Memory B cell (primary cell): ENCODE results near the gene FAM240A.

Source experiments
- ATAC-seq: fragments of 150-1000 bp; cut with Tn5 transposase; 2 replicates; pipeline ENCODE4 v1.10.0; 2021; ENCODE audit warnings: low read depth, mild to moderate bottlenecking, moderate library complexity
- DNase-seq, 2 donors: peaks; one replicate each; pipeline ENCODE4 v3.0.0; 2022; ENCODE audit warnings: low spot score in 2 of 2
- H3K27ac Mint-ChIP-seq: one replicate; pipeline ENCODE4 v1.8.0; 2022; ENCODE audit warnings: mild to moderate bottlenecking, moderate library complexity, mixed read lengths
- H3K27me3 Mint-ChIP-seq: one replicate; pipeline ENCODE4 v1.8.0; 2022; ENCODE audit warnings: mixed read lengths
- H3K36me3 Mint-ChIP-seq: one replicate; pipeline ENCODE4 v1.8.0; 2022; ENCODE audit warnings: mild to moderate bottlenecking, mixed read lengths
- H3K4me1 Mint-ChIP-seq: one replicate; pipeline ENCODE4 v1.8.0; 2022; ENCODE audit warnings: mixed read lengths
- H3K4me3 Mint-ChIP-seq: one replicate; pipeline ENCODE4 v1.8.0; 2022; ENCODE audit warnings: mild to moderate bottlenecking, moderate library complexity, mixed read lengths
- H3K9me3 Mint-ChIP-seq: one replicate; pipeline ENCODE4 v1.8.0; 2022; ENCODE audit warnings: mixed read lengths

FAM240A gene

GRCh38 chr3:46627078-46627477 lies 14.8 kb downstream of the FAM240A start:
- no peak for DNase-seq
- ATAC-seq, result no peak
- H3K36me3 Mint-ChIP-seq, result no peaks in the 10 kb centered on the region
- peaks cover 11% of the 10 kb centered on the region for H3K4me1 Mint-ChIP-seq
- no peaks in the 10 kb centered on the region for H3K9me3 Mint-ChIP-seq
- H3K27me3 Mint-ChIP-seq, result no peaks in the 10 kb centered on the region
- no peak overlapping the region for H3K4me3 Mint-ChIP-seq
- no peak overlapping the region for H3K27ac Mint-ChIP-seq

- Mint-ChIP-seq H3K9me3 (no peaks in the 10 kb centered on the region), H3K27me3 (no peaks in the 10 kb centered on the region), H3K36me3 (no peaks in the 10 kb centered on the region), H3K27ac (peak overlapping the region; percentile 62), H3K4me1 (peaks cover 11% of the 10 kb centered on the region), H3K4me3 (peak overlapping the region; percentile 70)
- ATAC-seq (no peak), DNase-seq (no peak)
Observed at GRCh38 chr3:46628901-46629369, 16.6 kb downstream of the FAM240A start.

GRCh38 chr3:46629551-46630517 lies 17.5 kb downstream of the FAM240A start:
- Mint-ChIP-seq H3K27ac (peak overlapping the region; percentile 62), H3K36me3 (no peaks in the 10 kb centered on the region), H3K9me3 (no peaks in the 10 kb centered on the region), H3K4me1 (peaks cover 11% of the 10 kb centered on the region), H3K27me3 (no peaks in the 10 kb centered on the region), H3K4me3 (peak overlapping the region; percentile 70)
- peak; percentile 99 for ATAC-seq
- peak; percentile 76 for DNase-seq

- Mint-ChIP-seq H3K36me3 (no peaks in the 10 kb centered on the region), H3K4me1 (peaks cover 11% of the 10 kb centered on the region), H3K27ac (no peak overlapping the region), H3K27me3 (peaks cover 4% of the 10 kb centered on the region), H3K4me3 (no peak overlapping the region), H3K9me3 (no peaks in the 10 kb centered on the region)
- no peak for DNase-seq
- ATAC-seq, result no peak
Observed at GRCh38 chr3:46632792-46633191, 20.5 kb downstream of the FAM240A start.

GRCh38 chr3:46634856-46635255 lies 22.5 kb downstream of the FAM240A start:
- no peaks in the 10 kb centered on the region for H3K36me3 Mint-ChIP-seq
- peaks cover 4% of the 10 kb centered on the region for H3K4me1 Mint-ChIP-seq
- no peak overlapping the region for H3K4me3 Mint-ChIP-seq
- H3K9me3 Mint-ChIP-seq, result peaks cover 2% of the 10 kb centered on the region
- no peak for ATAC-seq
- peaks cover 6% of the 10 kb centered on the region for H3K27me3 Mint-ChIP-seq
- no peak for DNase-seq
- H3K27ac Mint-ChIP-seq, result no peak overlapping the region

GRCh38 chr3:46639221-46639620 lies 26.9 kb downstream of the FAM240A start:
- ATAC-seq (no peak), DNase-seq (no peak)
- H3K27me3 Mint-ChIP-seq, result peaks cover 12% of the 10 kb centered on the region
- no peak overlapping the region for H3K4me3 Mint-ChIP-seq
- no peaks in the 10 kb centered on the region for H3K4me1 Mint-ChIP-seq
- H3K9me3 Mint-ChIP-seq, result peaks cover 9% of the 10 kb centered on the region
- no peak overlapping the region for H3K27ac Mint-ChIP-seq
- peaks cover 5% of the 10 kb centered on the region for H3K36me3 Mint-ChIP-seq

GRCh38 chr3:46640927-46641326 lies 28.6 kb downstream of the FAM240A start:
- DNase-seq, result no peak
- Mint-ChIP-seq H3K4me3 (no peak overlapping the region), H3K9me3 (peaks cover 9% of the 10 kb centered on the region), H3K36me3 (peaks cover 5% of the 10 kb centered on the region), H3K27me3 (peaks cover 12% of the 10 kb centered on the region), H3K27ac (no peak overlapping the region), H3K4me1 (no peaks in the 10 kb centered on the region)
- no peak for ATAC-seq

- ATAC-seq, result no peak
- peaks cover 5% of the 10 kb centered on the region for H3K36me3 Mint-ChIP-seq
- H3K27me3 Mint-ChIP-seq, result peaks cover 16% of the 10 kb centered on the region
- H3K27ac Mint-ChIP-seq, result no peak overlapping the region
- H3K4me1 Mint-ChIP-seq, result no peaks in the 10 kb centered on the region
- peaks cover 9% of the 10 kb centered on the region for H3K9me3 Mint-ChIP-seq
- H3K4me3 Mint-ChIP-seq, result no peak overlapping the region
- no peak for DNase-seq
Observed at GRCh38 chr3:46642971-46643370, 30.6 kb downstream of the FAM240A start.

GRCh38 chr3:46643701-46644100 lies 31.4 kb downstream of the FAM240A start:
- DNase-seq, result no peak
- ATAC-seq, result no peak
- Mint-ChIP-seq H3K27me3 (peaks cover 16% of the 10 kb centered on the region), H3K4me3 (no peak overlapping the region), H3K9me3 (peaks cover 9% of the 10 kb centered on the region), H3K4me1 (no peaks in the 10 kb centered on the region), H3K36me3 (peaks cover 5% of the 10 kb centered on the region), H3K27ac (no peak overlapping the region)

- H3K36me3 Mint-ChIP-seq, result peaks cover 2% of the 10 kb centered on the region
- H3K27ac Mint-ChIP-seq, result no peak overlapping the region
- peaks cover 3% of the 10 kb centered on the region for H3K9me3 Mint-ChIP-seq
- ATAC-seq (no peak), DNase-seq (no peak)
- peaks cover 15% of the 10 kb centered on the region for H3K27me3 Mint-ChIP-seq
- no peak overlapping the region for H3K4me3 Mint-ChIP-seq
- no peaks in the 10 kb centered on the region for H3K4me1 Mint-ChIP-seq
Observed at GRCh38 chr3:46646700-46647099, 34.4 kb downstream of the FAM240A start.

GRCh38 chr3:46648096-46648495 lies 35.8 kb downstream of the FAM240A start:
- no peaks in the 10 kb centered on the region for H3K36me3 Mint-ChIP-seq
- DNase-seq (no peak), ATAC-seq (no peak)
- H3K4me1 Mint-ChIP-seq, result no peaks in the 10 kb centered on the region
- H3K9me3 Mint-ChIP-seq, result peaks cover 9% of the 10 kb centered on the region
- no peak overlapping the region for H3K4me3 Mint-ChIP-seq
- H3K27ac Mint-ChIP-seq, result no peak overlapping the region
- H3K27me3 Mint-ChIP-seq, result peaks cover 13% of the 10 kb centered on the region

GRCh38 chr3:46649436-46649835 lies 37.1 kb downstream of the FAM240A start:
- no peak for ATAC-seq
- Mint-ChIP-seq H3K4me3 (no peak overlapping the region), H3K27me3 (peaks cover 10% of the 10 kb centered on the region), H3K9me3 (peaks cover 10% of the 10 kb centered on the region), H3K36me3 (no peaks in the 10 kb centered on the region), H3K4me1 (no peaks in the 10 kb centered on the region), H3K27ac (no peak overlapping the region)
- no peak for DNase-seq

GRCh38 chr3:46651084-46651483 lies 38.8 kb downstream of the FAM240A start:
- H3K9me3 Mint-ChIP-seq, result peaks cover 13% of the 10 kb centered on the region
- DNase-seq, result no peak
- peaks cover 16% of the 10 kb centered on the region for H3K27me3 Mint-ChIP-seq
- no peak overlapping the region for H3K27ac Mint-ChIP-seq
- ATAC-seq, result no peak
- H3K4me1 Mint-ChIP-seq, result peaks cover 3% of the 10 kb centered on the region
- H3K4me3 Mint-ChIP-seq, result no peak overlapping the region
- H3K36me3 Mint-ChIP-seq, result no peaks in the 10 kb centered on the region

- Mint-ChIP-seq H3K27ac (no peak overlapping the region), H3K9me3 (peaks cover 13% of the 10 kb centered on the region), H3K27me3 (peaks cover 12% of the 10 kb centered on the region), H3K4me3 (no peak overlapping the region), H3K4me1 (peaks cover 3% of the 10 kb centered on the region), H3K36me3 (no peaks in the 10 kb centered on the region)
- DNase-seq, result no peak
- no peak for ATAC-seq
Observed at GRCh38 chr3:46655271-46655670, 42.9 kb downstream of the FAM240A start.
